ENCODE results near the gene ADCY2.
A peak's percentile ranks its signal among the peaks of the same experiment; 100 is the strongest.

Gene ADCY2

DNA sequence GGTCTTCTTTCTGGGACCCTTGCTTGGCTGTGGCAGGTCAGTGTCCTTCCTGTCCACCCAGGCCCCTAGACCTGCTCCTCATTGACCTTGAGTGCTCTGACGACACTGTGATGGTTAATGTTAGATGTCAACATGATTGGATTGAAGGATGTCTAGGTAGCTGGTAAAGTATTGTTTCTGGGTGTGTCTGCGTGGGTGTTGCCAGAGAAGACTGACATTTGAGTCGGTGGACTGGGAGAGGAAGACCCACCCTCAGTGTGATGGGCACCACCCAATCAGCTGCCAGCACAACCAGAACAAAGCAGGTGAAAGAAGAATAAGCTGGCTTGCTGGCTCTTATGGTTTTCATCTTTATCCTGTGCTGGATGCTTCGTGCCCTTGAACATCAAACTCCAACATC is 380.5 kb downstream of the ADCY2 start:
- Histone ChIP-seq H3K4me1 (ENCODE audit: control insufficient read depth, insufficient read depth, low read length) (no peaks in the 10 kb centered on the region), H3K4me3 (ENCODE audit: low read depth, low read length) (no peak overlapping the region), H3K9me3 (ENCODE audit: control insufficient read depth, insufficient read depth, low read depth, low read length) (no peaks in the 10 kb centered on the region), H3K36me3 (ENCODE audit: control insufficient read depth in 2 of 2, insufficient read depth in 1 of 2, low read length in 2 of 2) (no peaks in the 10 kb centered on the region), H3K27ac (ENCODE audit: extremely low read depth, low read depth, low read length) (no peak overlapping the region)
- TF ChIP-seq, protein P1, sequence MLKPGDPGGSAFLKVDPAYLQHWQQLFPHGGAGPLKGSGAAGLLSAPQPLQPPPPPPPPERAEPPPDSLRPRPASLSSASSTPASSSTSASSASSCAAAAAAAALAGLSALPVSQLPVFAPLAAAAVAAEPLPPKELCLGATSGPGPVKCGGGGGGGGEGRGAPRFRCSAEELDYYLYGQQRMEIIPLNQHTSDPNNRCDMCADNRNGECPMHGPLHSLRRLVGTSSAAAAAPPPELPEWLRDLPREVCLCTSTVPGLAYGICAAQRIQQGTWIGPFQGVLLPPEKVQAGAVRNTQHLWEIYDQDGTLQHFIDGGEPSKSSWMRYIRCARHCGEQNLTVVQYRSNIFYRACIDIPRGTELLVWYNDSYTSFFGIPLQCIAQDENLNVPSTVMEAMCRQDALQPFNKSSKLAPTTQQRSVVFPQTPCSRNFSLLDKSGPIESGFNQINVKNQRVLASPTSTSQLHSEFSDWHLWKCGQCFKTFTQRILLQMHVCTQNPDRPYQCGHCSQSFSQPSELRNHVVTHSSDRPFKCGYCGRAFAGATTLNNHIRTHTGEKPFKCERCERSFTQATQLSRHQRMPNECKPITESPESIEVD (tag by site-specific recombination; IDR thresholded peaks at IDR 0.05), result no peak
- TF ChIP-seq, protein P2, sequence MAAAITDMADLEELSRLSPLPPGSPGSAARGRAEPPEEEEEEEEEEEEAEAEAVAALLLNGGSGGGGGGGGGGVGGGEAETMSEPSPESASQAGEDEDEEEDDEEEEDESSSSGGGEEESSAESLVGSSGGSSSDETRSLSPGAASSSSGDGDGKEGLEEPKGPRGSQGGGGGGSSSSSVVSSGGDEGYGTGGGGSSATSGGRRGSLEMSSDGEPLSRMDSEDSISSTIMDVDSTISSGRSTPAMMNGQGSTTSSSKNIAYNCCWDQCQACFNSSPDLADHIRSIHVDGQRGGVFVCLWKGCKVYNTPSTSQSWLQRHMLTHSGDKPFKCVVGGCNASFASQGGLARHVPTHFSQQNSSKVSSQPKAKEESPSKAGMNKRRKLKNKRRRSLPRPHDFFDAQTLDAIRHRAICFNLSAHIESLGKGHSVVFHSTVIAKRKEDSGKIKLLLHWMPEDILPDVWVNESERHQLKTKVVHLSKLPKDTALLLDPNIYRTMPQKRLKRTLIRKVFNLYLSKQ (tag by site-specific recombination; IDR thresholded peaks at IDR 0.05; ENCODE audit: borderline replicate concordance), result no peak
- TF ChIP-seq ZNF341 (tag by site-specific recombination; IDR thresholded peaks at IDR 0.05; ENCODE audit: low read depth), result no peak
- TF ChIP-seq, protein P3, sequence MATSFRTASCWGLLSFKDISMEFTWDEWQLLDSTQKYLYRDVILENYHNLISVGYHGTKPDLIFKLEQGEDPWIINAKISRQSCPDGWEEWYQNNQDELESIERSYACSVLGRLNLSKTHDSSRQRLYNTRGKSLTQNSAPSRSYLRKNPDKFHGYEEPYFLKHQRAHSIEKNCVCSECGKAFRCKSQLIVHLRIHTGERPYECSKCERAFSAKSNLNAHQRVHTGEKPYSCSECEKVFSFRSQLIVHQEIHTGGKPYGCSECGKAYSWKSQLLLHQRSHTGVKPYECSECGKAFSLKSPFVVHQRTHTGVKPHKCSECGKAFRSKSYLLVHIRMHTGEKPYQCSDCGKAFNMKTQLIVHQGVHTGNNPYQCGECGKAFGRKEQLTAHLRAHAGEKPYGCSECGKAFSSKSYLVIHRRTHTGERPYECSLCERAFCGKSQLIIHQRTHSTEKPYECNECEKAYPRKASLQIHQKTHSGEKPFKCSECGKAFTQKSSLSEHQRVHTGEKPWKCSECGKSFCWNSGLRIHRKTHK (tag by site-specific recombination; IDR thresholded peaks at IDR 0.05), result no peak
- TF ChIP-seq ZNF239 (tag by site-specific recombination; IDR thresholded peaks at IDR 0.05), result no peak
- no peak for TF ChIP-seq ZNF837 (tag by site-specific recombination; IDR thresholded peaks at IDR 0.05)
- TF ChIP-seq FEZF1 (tag by site-specific recombination; IDR thresholded peaks at IDR 0.05), result no peak
- TF ChIP-seq PRDM1 (tag by site-specific recombination; IDR thresholded peaks at IDR 0.05), result no peak
- no peak for TF ChIP-seq SCRT2 (tag by site-specific recombination; IDR thresholded peaks at IDR 0.05)
- no peak for TF ChIP-seq MZF1 (tag by site-specific recombination; IDR thresholded peaks at IDR 0.05; ENCODE audit: borderline replicate concordance)
- TF ChIP-seq ZNF138 (tag by site-specific recombination; IDR thresholded peaks at IDR 0.05; ENCODE audit: borderline replicate concordance), result no peak
- TF ChIP-seq BCL11A (tag by site-specific recombination; IDR thresholded peaks at IDR 0.05; ENCODE audit: low read depth), result no peak
- no peak for TF ChIP-seq ZNF37A (tag by site-specific recombination; IDR thresholded peaks at IDR 0.05)
- TF ChIP-seq ZNF433 (tag by site-specific recombination; IDR thresholded peaks at IDR 0.05; ENCODE audit: low read depth), result no peak
- ChIA-PET POLR2A (no interaction called here), CTCF (interaction anchor here (1.4 kb wide), 1 partner anchor 40 kb away, joined by 7 read pairs; no protein-coding TSS in a partner anchor)

DNA sequence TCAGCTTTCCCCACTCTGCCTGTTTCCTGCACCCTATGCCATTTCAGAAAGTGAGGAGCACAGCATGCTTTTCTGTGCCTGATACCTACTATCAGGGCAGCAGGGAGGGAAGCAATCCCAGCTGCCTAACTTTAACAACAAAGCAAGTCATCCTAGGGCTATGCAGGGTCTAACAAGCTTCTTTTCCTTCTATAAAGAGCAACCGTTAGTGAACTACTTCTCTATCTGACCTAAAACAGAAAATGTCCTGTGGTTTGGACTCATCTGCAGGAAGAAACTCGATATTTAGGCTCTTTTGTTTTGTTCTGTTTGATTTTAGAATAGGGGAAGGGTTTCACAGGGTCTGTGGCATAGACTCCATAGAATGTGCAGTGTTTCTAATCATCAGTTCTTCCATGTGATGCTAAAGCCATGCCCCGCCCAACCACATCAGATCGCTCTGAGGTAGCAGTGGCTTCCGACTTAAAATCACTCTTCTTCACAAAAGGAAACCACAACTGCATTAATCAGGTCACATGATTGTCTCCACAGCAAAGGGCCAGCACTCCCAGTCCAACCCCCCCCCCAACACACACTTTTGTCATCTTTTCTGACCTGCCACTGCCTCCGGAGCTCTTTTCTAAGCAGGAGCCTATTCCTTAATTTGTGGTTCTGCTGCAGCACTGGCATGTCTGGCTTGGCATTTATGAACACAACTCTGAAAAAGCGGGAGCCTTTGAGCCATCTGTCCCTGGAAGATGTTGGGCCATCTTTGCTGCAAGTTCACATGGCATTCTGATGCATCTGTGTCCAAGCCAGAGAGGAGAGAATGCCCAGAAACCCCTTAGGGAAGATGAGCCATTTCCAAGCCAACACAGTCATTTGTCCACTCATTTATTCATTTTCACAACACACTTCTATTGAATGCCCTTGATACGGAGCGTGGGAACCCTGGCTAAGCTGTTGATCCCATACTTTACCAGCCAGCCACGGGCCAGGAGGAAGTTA is 383.4 kb downstream of the ADCY2 start:
- H3K27ac ChIP-seq (ENCODE audit: extremely low read depth, low read depth, low read length), result no peak overlapping the region
- no peaks in the 10 kb centered on the region for H3K36me3 ChIP-seq (ENCODE audit: control insufficient read depth in 2 of 2, insufficient read depth in 1 of 2, low read length in 2 of 2)
- POLR2A ChIA-PET, result no interaction called here
- H3K4me1 ChIP-seq (ENCODE audit: control insufficient read depth, insufficient read depth, low read length), result no peaks in the 10 kb centered on the region
- H3K4me3 ChIP-seq (ENCODE audit: low read depth, low read length), result no peak overlapping the region
- CTCF ChIA-PET, result interaction anchor here (1.6 kb wide), 1 partner anchor 36 kb away, joined by 6 read pairs; no protein-coding TSS in a partner anchor
- no peaks in the 10 kb centered on the region for H3K9me3 ChIP-seq (ENCODE audit: control insufficient read depth, insufficient read depth, low read depth, low read length)
- no peak for TF ChIP-seq ZNF302 (tag by site-specific recombination; IDR thresholded peaks at IDR 0.05; ENCODE audit: low read depth)
- TF ChIP-seq, protein P4, sequence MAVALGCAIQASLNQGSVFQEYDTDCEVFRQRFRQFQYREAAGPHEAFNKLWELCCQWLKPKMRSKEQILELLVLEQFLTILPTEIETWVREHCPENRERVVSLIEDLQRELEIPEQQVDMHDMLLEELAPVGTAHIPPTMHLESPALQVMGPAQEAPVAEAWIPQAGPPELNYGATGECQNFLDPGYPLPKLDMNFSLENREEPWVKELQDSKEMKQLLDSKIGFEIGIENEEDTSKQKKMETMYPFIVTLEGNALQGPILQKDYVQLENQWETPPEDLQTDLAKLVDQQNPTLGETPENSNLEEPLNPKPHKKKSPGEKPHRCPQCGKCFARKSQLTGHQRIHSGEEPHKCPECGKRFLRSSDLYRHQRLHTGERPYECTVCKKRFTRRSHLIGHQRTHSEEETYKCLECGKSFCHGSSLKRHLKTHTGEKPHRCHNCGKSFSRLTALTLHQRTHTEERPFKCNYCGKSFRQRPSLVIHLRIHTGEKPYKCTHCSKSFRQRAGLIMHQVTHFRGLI (tag by site-specific recombination; IDR thresholded peaks at IDR 0.05), result peak; percentile 63; the same call in 1 of the 2 replicates

Data from HEK293 (cell line).